ENCODE data around the gene GRK3. TPM values are rescaled to one million over a fixed set of nuclear protein-coding genes. Genes with fewer than 3 reads are reported as not detected.

GRK3 gene
- total RNA-seq, 1 experiment from 2014 or later = 2.0 TPM

GRCh38 chr22:25661073-25661472 lies 96.6 kb downstream of the GRK3 start:
- no peak for DNase-seq (ENCODE audit: low spot score)
- POLR2A ChIA-PET (ENCODE audit: low non-redundant PET) = no interaction called here
- Histone ChIP-seq H3K36me3 (ENCODE audit: insufficient read depth, low read length, poor library complexity, severe bottlenecking) (no peaks in the 10 kb centered on the region), H3K9me3 (ENCODE audit: low read depth, low read length, poor library complexity, severe bottlenecking) (no peaks in the 10 kb centered on the region), H3K27ac (ENCODE audit: low read depth, low read length, poor library complexity, severe bottlenecking) (no peak overlapping the region), H3K27me3 (replicated peaks; ENCODE audit: insufficient read depth, low read depth, low read length, poor library complexity) (no peaks in the 10 kb centered on the region), H3K4me3 (ENCODE audit: low read depth, low read length, poor library complexity, severe bottlenecking) (no peak overlapping the region), H3K4me1 (ENCODE audit: insufficient read depth, low read length, poor library complexity, severe bottlenecking) (no peaks in the 10 kb centered on the region)
- intact Hi-C loops (cut with micrococcal nuclease; ENCODE audit: unreplicated experiment) = no loop called here
- BruUV-seq (replicated peaks) = no TSS peak
- CTCF ChIA-PET = no interaction called here
- TF ChIP-seq EZH2 (IDR thresholded peaks at IDR 0.05; ENCODE audit: borderline replicate concordance, low read depth, low read length, poor library complexity, severe bottlenecking) = no peak
- TF ChIP-seq, protein P1, sequence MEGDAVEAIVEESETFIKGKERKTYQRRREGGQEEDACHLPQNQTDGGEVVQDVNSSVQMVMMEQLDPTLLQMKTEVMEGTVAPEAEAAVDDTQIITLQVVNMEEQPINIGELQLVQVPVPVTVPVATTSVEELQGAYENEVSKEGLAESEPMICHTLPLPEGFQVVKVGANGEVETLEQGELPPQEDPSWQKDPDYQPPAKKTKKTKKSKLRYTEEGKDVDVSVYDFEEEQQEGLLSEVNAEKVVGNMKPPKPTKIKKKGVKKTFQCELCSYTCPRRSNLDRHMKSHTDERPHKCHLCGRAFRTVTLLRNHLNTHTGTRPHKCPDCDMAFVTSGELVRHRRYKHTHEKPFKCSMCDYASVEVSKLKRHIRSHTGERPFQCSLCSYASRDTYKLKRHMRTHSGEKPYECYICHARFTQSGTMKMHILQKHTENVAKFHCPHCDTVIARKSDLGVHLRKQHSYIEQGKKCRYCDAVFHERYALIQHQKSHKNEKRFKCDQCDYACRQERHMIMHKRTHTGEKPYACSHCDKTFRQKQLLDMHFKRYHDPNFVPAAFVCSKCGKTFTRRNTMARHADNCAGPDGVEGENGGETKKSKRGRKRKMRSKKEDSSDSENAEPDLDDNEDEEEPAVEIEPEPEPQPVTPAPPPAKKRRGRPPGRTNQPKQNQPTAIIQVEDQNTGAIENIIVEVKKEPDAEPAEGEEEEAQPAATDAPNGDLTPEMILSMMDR (conservative IDR thresholded peaks at IDR 0.05; ENCODE audit: low read depth, low read length) = no peak

GRCh38 chr22:25663654-25664053 lies 99.2 kb downstream of the GRK3 start:
- H3K4me1 ChIP-seq (ENCODE audit: insufficient read depth, low read length, poor library complexity, severe bottlenecking) = no peaks in the 10 kb centered on the region
- H3K27me3 ChIP-seq (replicated peaks; ENCODE audit: insufficient read depth, low read depth, low read length, poor library complexity) = no peaks in the 10 kb centered on the region
- no peak for DNase-seq (ENCODE audit: low spot score)
- H3K9me3 ChIP-seq (ENCODE audit: low read depth, low read length, poor library complexity, severe bottlenecking) = no peaks in the 10 kb centered on the region
- BruUV-seq (replicated peaks) = no TSS peak
- no peak overlapping the region for H3K27ac ChIP-seq (ENCODE audit: low read depth, low read length, poor library complexity, severe bottlenecking)
- no peaks in the 10 kb centered on the region for H3K36me3 ChIP-seq (ENCODE audit: insufficient read depth, low read length, poor library complexity, severe bottlenecking)
- POLR2A ChIA-PET (ENCODE audit: low non-redundant PET) = no interaction called here
- no peak overlapping the region for H3K4me3 ChIP-seq (ENCODE audit: low read depth, low read length, poor library complexity, severe bottlenecking)
- TF ChIP-seq, protein P1 (conservative IDR thresholded peaks at IDR 0.05; ENCODE audit: low read depth, low read length) = no peak
- TF ChIP-seq EZH2 (IDR thresholded peaks at IDR 0.05; ENCODE audit: borderline replicate concordance, low read depth, low read length, poor library complexity, severe bottlenecking) = no peak
- CTCF ChIA-PET = no interaction called here
- intact Hi-C loops (cut with micrococcal nuclease; ENCODE audit: unreplicated experiment) = no loop called here

DNA sequence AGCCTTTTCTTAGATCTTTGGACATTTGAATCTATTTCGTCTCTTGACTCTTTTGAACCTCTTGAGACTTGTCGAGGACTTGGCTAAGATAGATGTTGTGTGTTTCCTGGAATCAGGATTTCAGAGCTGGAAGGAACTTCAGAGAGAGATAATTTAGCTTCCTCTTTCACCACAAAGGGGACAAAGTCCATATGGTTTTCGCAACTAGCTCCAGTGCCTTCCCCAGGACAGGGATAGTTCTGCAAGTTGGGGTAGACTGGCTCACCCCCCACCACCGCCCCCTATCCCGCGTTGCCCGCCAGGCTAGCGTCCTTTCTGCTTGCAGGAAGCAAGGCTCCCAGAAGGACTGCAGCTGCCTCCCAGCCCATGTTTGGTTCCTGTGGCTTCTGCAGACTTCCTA lies 101.8 kb downstream of the GRK3 start:
- CTCF ChIA-PET = no interaction called here
- no TSS peak for BruUV-seq (replicated peaks)
- Histone ChIP-seq H3K27ac (ENCODE audit: low read depth, low read length, poor library complexity, severe bottlenecking) (no peak overlapping the region), H3K4me1 (ENCODE audit: insufficient read depth, low read length, poor library complexity, severe bottlenecking) (no peaks in the 10 kb centered on the region), H3K36me3 (ENCODE audit: insufficient read depth, low read length, poor library complexity, severe bottlenecking) (no peaks in the 10 kb centered on the region), H3K9me3 (ENCODE audit: low read depth, low read length, poor library complexity, severe bottlenecking) (no peaks in the 10 kb centered on the region), H3K27me3 (replicated peaks; ENCODE audit: insufficient read depth, low read depth, low read length, poor library complexity) (no peaks in the 10 kb centered on the region), H3K4me3 (ENCODE audit: low read depth, low read length, poor library complexity, severe bottlenecking) (no peak overlapping the region)
- POLR2A ChIA-PET (ENCODE audit: low non-redundant PET) = no interaction called here
- DNase-seq (ENCODE audit: low spot score) = no peak
- intact Hi-C loops (cut with micrococcal nuclease; ENCODE audit: unreplicated experiment) = no loop called here
- TF ChIP-seq EZH2 (IDR thresholded peaks at IDR 0.05; ENCODE audit: borderline replicate concordance, low read depth, low read length, poor library complexity, severe bottlenecking) = no peak
- TF ChIP-seq, protein P1 (conservative IDR thresholded peaks at IDR 0.05; ENCODE audit: low read depth, low read length) = no peak

Measured in A673 (cell line).